AG20443 (cell line): Measurements from ENCODE around the gene SART3.
A peak's percentile ranks its signal among the peaks of the same experiment; 100 is the strongest.
"Not testable (repeated sequence)": the region's sequence is repeated elsewhere in the genome, so short reads cannot be mapped to it uniquely, and the experiment has no call there.

Experiments used
- DNase-seq: peaks from one replicate; pipeline ENCODE4 v3.0.0; 2012; ENCODE audit warnings: low spot score, mixed read lengths

The SART3 gene

DNA sequence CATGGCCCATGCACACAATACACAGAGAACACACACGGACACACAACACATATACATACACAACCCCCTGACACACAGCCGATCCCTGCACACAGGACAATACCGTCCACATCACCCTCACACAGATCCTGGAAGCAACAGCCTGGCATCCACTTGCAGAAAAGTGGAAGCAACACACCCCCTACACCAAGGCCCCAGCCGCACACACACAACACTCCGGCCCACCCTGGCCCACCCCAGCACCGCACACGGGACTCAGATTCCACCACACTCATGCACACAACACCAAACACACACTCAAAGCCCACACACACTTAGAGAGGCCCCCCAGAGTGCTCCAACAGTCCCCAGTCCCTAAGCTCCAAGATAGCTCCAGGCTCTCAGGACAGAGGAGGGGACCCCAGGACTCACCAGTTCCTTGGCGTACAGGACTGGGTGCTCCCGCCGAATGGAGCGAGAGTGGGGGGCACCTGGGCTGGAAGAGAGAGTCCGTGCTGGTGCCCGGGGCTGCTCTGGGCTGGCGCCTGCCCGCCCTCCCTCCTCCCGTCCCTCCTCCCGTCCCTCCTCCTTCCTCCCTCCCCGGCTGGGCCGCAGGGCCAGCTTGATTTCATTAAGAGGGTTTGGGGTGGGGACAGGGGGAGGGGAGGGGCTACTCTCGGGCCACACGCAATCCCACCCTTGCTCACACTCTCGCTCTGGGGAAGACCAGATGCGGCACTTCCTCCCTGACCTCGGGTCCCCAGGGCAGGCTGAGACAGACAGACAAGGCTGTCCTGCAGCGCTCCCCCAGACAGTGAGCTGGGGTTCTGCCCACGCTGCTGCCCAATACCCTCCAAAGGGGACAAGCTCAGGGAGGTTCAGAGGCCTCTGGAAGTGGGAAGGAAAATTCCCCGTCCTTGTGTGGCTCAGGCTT, 36.8 kb upstream of the SART3 start, which contains the start of gene TMEM119:
Gene TMEM119 (minus strand): TSS at position 526 of the 913 bp plus-strand sequence. CDS start 5,701 bp downstream, outside the sequence.
- DNase-seq: peak; percentile 90

DNA sequence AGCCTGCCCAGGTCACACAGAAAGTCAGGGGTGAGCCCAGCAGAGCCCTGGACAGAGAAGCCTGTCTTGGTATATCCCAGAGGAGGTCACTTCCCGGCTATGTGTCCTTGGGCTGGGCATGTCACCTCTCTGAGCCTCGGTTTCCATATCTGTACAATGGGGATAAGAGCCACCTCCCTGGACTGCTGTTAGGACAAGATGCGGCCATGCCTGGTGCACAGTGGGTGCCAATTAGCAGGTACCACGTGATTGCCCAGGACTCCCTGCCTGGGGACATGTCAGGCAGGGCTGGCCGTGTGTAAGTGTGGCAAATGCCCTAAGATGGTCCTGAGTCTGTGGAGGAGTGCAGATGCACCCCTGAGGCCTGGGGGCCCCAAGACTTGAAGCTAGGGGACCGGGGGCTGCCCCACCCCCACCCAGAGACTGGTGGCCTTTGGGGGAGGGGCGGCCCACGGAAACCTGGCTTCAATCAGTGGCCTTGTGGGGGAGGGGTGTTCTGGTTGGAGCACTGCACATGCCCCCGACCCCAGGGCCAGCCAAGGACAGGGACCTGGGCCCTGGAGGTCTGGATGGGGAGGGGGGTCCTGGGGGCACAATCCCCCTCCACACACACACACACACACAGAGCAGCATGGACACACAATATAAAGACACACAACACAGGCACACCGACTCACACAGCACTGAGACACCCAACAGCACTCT, 36.0 kb upstream of the SART3 start:
- peak; percentile 37 for DNase-seq

DNA sequence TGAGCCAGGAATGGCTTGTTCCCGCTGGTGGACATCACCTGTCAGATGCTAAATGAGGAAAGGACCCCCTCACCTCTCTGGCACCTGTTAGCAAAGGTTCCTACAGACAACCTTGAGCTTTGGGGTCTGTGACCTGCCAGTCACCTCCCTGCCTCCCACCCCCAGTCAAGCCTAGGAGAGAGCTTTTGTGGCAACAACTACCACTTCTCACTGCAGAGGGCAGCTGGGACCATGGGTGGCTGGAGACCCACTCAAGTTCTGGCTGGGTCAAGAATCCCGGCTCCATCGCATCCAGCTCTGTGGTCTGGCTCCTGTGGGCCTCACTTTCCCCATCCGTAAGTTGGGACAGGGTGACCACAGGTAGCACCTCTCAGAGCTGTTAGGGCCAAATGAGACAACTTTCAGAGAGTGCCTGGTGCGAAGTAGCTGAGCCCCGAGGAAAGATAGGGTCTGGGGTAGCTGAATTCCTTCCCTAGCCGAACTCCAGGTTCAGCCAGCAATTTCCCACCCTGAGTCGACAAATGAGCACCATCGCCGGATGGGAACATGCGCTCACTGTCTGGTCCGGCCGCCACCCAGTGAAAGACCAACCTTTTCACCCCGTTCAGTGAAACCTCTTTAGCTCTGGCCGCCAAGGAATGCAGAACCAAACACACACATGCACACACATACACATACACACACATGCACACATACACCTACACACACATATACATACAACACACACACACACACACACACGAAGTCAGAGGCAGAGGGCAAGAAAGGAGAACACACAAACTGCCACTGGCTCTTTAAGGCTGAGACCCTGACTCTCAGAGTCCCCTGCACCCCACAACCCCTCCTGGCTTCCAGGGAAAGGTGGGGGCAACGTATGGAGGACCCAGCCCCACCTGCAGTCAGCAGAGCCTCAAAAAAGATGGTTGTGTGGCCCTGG, 35.0 kb upstream of the SART3 start:
- DNase-seq: peak; percentile 40

DNA sequence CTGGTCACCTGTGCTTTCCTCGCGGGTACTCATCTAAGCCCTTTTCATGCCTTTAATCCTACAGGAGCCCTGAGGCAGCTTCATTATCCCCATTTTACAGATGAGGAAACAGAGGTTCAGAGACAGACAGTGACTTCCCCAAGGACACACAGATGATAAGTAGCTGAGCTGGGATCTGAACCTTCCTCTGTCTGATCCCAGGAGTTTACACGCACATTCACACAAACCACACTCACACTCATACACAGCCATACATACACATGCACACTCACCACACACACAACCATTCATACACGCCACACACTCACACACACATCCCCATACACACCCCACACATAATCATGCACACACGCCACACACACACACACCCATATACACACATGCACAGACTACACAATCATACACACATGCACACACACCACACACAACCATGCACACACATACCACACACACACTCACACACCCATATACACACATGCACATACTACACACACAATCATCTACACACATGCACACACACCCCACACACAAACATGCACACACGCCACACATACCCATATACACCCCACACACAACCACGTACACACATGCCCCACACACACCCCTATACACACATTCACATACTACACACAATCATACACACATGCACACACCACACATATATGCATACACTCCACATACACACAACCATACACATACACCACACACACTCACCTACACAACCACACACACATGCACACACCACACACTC, 34.2 kb upstream of the SART3 start:
- no peak for DNase-seq

DNA sequence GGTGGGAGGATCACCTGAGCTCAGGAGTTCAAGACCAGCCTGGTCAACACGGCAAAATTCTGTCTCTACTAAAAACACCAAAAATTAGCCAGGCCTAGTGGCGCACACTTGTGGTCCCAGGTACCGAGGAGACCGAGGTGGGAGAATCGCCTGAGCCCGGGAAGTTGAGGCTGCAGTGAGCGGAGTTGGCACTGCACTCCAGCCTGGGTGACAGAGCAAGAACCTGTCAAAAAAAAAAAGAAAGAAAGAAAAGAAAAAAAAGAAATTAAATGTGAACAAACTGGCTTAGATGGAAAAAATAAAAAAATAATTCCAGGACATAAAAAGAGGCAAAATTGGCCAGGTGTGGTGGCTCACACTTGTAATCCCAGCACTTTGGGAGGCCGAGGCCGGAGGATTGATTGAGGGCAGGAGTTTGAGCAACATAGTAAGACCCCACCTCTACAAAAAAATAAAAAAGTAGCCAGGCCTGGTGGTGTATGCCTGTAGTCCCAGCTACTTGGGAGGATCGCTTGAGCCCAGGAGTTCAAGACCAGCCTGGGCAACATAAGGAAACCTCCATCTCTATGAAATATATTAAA, 33.4 kb upstream of the SART3 start:
- DNase-seq: no peak

DNA sequence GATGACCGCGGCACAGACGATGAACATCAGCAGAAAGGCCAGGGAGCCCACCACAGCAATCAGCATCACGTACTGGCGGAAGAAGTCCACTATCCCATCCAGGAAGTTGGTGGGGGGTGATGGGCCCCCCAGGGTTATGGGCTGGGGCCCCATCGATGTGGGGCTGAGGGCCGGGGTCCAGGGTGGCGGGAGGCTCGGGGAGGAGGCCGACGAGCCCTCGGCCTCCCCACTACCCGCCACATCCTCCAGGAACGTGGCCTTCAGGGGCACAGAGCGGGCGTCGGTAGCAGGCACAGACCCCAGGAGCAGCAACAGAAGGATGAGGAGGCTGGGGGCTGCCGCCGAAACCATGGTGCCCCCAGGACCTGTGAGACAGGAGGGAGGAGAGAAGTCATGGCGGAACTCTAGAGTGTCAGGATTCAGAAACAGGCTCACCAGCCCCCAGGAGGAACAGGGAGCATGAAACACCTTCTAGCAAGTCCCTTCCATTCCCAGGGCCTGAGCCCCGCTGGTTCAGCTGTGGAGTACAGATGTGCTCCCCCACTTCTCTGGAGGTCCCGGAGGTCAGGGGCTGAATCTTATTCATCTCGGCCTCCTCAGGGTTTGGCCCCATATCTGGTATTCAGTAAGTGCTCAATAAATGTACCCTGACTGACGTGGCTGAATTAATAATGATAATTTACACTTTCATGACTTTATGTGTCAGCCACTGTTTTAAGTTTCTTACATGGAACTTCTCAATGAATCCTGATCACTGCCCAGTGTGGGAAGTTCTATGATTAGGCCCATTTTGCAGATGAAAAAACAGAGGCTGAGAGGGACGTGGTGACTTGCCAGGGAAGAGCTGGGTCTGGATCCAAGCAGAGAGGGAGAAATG, 31.3 kb upstream of the SART3 start:
- no peak for DNase-seq

DNA sequence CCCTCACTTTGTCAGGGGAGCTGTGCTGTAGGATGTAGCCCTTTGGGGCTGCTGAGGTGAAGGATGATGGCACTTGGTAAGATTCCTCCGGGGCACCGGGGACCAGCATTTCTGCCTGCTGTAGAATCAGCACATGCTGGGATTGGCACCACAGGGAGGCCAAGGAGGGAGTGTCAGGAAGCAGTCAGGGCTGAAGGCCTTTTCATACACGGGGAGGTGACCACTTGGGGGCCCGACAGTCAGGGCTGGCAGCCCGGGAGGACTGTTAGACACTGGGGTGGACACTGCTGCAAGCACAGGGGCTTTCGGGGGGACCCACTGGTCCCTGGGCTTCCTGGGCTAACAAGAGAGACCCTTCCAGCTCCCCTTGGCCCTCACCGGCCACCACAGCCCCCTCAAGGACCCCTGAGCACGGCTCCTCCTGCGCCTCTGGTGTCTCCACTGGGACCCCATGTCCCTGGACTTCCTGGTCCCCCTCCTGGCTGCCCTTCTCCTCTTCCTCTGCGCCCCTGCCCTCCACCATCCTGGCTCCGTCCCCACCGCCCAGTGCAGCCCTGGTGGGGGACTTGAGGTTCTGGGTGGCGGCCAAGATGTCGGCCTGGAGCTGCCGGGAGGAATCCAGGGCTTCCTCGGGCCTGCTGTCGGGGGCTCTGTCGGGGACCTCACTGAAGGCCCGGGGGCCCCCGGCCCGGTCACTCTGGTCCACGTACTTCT, 30.5 kb upstream of the SART3 start:
- no peak for DNase-seq

DNA sequence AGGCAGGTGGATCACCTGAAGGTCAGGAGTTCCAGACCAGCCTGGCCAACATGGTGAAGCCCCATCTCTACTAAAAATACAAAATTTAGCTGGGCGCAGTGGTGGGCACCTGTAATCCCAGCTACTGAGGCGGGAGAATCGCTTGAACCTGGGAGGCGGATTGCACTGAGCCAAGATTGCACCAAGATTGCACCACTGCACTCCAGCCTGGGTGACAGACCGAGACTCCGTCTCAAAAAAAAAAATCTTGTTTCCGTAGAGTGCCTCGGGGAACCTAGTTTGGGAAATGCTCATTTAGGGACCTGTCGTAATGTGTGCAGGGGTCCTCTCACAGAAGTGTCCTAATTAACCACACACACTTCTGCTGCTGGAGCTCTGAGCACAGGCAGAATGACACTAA, 29.5 kb upstream of the SART3 start:
- DNase-seq: not testable (repeated sequence)

DNA sequence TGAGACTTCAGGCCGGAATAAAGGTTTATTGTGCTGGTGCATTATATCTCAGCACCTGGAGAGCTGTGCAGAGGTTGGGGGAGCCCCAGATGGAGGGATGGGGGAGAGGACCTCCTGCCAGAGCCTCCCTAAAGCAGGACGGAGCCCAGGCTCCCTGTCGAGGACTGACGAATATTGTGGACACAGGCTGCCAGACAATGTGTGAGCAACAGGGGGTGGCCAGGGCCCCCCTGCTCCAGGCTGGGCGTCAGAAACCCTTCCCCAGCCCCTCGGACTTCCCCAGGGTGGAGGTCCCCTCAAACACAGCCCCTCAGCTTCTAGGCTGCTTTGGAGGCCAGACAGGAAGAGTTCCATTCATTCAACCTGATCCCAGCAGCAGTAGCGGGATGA, 28.9 kb upstream of the SART3 start:
- no peak for DNase-seq

DNA sequence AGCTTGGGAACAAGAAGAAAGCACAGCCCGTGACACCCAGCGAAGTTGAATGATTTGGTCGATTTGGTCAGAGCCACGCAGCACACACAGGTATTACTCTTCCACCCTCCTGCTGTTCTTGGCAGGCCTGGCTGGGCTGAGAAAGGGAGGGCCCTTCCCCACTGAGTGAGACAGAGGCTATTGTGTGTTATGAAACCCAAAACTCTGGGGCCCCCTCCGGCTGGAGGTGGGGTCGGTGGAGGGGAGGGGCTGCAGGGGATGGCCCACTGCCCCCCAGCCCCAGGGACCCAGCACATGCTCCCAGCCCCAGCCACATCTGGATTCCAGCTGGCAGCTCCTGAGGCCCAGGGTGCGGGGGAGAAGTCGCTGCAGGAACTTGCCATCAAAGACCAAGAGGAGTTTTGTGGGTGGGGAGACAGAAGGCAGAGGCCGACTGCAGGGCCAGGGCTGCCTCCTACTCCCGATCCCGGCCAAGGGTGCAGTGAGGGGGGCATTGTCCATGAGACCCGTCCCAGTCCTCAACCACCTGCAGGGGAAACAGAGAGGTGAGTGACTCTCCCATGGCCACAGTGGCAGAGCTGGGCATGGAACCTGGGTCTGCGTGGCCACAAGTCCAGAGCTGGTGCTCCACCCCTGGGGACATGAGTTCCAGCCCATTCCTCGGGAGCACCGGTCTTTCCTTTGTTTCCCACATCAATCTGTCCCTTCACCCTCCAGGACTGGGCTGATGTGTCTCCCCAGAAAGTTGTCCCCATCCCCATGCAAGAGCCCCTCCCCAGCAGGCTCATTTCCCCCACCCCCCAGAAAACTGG, 28.3 kb upstream of the SART3 start:
- DNase-seq: peak; percentile 42

DNA sequence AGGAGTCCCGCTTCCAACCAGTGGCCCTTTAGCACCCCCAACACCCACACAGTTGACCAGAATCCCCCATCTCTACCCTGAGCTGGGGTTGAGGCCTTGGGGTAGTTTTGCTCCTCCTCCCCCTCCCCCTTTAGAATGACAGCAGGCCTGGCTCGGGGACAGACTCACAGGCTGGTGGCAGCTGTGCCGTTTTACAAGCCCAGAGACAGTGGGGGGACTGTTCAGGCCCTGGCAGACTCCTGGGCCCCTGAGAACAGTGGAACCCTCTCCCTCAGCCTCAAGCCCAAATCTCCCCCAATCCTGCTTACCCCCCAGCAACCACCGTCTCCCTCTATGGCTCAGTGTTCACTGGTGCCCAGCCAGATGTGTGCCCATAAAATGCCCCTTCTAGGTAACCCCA, 26.9 kb upstream of the SART3 start:
- DNase-seq: no peak

DNA sequence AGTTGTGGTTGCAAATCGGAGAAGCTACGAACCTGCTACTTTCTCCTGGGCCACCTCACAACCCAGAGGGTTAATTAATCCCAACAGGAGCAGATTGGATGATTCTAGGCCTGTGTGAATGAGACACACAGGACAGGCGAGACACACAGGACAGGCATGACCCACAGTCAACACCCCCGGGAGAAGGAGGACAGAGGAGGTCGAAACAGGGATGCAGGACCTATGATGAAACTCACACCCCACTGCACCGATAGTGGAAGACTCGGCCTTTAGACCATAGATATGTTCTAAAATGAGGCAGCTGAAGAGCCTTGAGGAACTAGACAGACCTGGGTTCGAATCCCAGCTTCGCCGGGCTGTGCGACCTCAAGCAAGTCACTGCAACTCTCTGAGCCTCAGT, 25.3 kb upstream of the SART3 start:
- no peak for DNase-seq

DNA sequence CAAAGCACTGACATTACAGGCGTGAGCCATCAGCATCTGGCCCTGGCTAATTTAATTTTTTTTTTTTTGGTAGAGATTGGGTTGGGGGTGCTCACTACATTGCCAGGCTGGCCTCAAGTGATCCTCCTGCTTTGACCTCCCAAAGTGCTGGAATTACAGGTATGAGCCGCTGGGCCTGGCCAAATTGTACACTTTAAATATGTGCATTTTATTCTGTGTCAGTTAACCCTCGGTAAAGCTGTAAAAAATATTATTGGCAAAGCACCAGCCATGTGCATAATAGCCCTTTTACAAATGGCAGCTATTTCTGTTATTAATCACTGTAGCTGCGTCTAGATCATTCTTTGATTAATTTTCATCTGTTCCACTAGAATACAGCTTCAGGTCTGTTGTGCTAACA, 24.9 kb upstream of the SART3 start:
- no peak for DNase-seq

DNA sequence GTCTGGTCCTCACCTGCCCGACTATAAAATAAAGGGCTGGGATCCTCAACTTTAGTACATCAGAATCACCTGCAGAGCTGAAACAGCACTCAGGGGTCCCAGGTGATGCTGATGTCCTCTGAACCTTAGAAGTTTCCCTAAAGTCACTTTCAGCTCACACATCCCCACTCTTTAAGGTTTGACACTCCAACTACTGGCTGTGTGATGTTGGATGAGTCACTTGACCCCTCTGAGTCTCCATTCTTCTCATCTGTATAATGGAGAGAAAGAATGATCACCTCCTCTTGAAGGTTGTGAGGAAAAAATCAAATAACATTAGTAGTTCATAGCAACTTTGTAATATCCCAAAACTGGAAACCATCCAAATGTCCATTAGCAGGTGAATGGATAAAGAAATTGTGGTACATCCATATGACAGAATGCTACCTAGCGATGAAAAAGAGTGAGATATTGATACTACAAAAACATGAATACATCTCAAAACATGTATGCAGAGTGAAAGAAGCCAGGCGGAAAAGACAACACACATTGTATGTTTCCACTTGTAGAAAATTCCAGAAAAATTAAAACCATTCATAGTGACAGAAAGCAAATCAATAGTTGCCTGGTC, 23.6 kb upstream of the SART3 start:
- no peak for DNase-seq

DNA sequence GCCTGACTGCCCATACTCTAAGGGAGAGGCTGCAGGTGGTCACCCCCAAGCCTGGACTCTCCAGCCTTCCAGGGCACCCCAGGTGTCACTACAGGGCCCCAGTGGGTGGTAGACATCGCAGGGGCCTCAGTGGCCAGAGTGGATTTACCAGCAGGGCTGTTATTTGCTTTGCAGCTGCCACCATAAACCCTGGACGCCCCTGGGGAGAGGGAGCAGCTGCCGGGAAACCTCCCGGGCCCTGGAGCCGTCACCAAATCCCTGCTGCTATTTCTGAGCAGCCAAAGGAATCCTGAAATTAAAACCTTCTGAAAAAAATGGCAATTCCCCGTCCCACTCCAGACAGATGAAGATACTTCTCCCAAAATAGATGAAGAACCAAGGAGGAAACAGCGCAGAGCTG, 23.0 kb upstream of the SART3 start:
- DNase-seq: no peak

DNA sequence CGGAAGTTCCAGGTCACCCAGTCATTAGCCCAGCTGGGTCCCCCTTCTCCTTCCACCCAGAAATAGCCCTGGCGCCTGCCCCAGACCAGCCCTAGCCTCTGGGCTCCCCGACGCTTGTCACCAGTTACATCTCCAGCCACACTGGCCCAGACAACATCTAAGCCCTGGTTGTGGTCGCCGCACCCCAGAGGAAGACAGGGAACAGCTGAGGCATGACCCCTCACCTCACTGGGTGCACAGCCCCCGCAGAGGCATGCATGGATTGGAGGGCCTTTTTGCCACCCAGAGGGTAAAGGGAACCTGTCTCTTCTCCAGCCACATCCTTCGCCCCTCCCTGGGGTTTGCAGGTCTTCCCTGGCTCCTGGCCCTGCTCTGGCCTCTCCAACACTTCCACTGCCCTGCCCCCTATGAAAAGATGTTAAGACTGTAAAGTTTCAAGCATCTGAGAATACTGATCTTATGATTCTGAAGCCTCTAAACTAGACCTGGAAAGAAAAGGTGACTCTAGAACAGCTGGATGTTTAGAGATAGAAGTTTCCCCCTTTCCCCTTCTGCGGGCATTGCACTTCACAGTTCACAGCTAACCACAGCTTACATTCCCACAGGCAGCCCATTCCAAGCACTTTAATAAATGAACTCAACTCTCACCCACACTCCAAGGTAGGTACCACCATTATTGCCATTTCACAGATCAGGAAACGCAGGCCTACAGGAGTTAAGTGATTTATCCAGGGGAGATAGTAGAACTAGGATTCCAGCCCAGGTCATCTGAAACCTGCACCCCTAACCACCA, 22.2 kb upstream of the SART3 start:
- no peak for DNase-seq

DNA sequence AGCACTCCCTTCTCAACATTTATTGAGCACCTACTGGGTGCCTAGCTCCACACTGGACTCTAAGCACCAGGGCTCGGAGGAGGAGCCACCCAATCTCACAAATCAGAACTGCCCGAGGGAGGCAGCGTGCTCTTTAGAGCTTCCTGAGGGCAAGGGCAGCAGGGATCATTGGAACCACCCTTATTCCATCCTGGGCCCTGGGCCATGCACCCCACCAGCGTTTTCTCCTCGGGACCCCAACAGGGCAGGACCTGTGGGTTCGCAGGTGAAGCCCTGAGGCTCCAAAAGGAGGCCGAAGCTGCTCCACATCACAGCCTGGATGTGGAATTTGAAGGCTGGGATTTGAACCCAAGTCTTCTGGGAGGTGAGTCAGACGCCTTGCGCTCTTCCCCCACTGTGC, 21.5 kb upstream of the SART3 start:
- no peak for DNase-seq
